Occipital lobe (tissue), 3 donors: Measurements from ENCODE around the gene RPS13. TPM values are rescaled to one million over a fixed set of nuclear protein-coding genes. Genes with fewer than 3 reads are reported as not detected.
"Not testable (repeated sequence)": the region's sequence is repeated elsewhere in the genome, so short reads cannot be mapped to it uniquely, and the experiment has no call there.

Experiments used
- DNase-seq: peaks from one replicate; lab custom pipeline; 2025; lab: John Stamatoyannopoulos, UW
- small RNA-seq: library from RNA; depleted of rRNA; stranded (forward); fragments of <200 nt; gene quantifications from one replicate; pipeline ENCODE3, GENCODE V24; 2014
- total RNA-seq: library from RNA; depleted of rRNA; stranded (reverse); fragments of >200 nt; gene quantifications from one replicate; pipeline ENCODE4 v1.2.3, GENCODE V29; 2014

Gene RPS13
- total RNA-seq, 1 donor from 2014 or later, result 1,606 TPM

- no peak for DNase-seq
Measured at GRCh38 chr11:17036666-17037658, 40.5 kb downstream of the RPS13 start.

- not testable (repeated sequence) for DNase-seq
Measured at GRCh38 chr11:17034027-17034426, 43.4 kb downstream of the RPS13 start.

GRCh38 chr11:17026487-17027082, 50.9 kb downstream of the RPS13 start:
- DNase-seq, result no peak

DNA sequence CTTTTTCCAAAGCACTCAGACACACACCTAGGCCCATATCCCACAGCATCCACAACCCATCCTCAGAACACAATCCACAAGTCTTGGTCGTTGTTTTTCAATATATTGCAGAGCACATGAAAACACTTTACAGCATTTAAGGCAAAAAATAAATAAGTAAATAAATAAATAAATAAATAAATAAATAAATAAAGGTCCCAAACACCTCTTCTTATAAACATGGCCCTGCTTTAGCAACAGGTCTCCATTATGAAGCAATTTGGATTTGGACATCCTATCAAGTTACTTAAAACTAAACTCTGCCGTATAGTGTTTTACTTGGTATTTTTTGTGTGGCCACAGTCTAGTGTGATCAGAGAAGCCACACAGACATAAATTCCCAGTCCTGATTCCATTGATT, 52.5 kb downstream of the RPS13 start:
- no peak for DNase-seq

Small RNAs within 50 kb of the gene (small RNA-seq; reads per million reads assigned to genes)
- gene RNU6-593P, result not detected
- 18.5 reads per million, percentile 93 among the genes with 10 or more reads in this experiment for gene SNORD14A
- not detected for gene SNORD14B

Other genes starting within 250 kb of the RPS13 start
- gene PLEKHA7, start 63.3 kb downstream of the RPS13 start, total RNA-seq, result 5.5 TPM
- gene PIK3C2A, start 130.3 kb upstream of the RPS13 start, total RNA-seq, result 45.7 TPM
- 69.7 TPM for gene NUCB2, start 199.1 kb upstream of the RPS13 start, total RNA-seq